Spleen (tissue), 11 donors: ENCODE measurements around the gene CAPN10. TPM values are rescaled to one million over a fixed set of nuclear protein-coding genes. Genes with fewer than 3 reads are reported as not detected.

Source experiments
- DNase-seq: peaks from one replicate; pipeline ENCODE4 v3.0.0-alpha.2; 2020
- H3K27ac ChIP-seq, 8 donors: fragments of 200-600 bp; sonication (generic) in 7 of 8; 1 replicate in 4 of 8; 2 replicates in 4 of 8; pipeline versions ENCODE4 v1.5.0 to v1.8.0; 2016 to 2021; ENCODE audit warnings: inconsistent platforms in 4 of 8, mild to moderate bottlenecking in 4 of 8, moderate library complexity in 1 of 8
- H3K27me3 ChIP-seq, 7 donors: fragments of 200-600 bp; sonication (generic) in 6 of 7; replicated peaks in 1 of 7; 1 replicate in 4 of 7; 2 replicates in 3 of 7; pipeline versions ENCODE4 v1.5.0 to v1.8.0; 2016 to 2021; ENCODE audit warnings: inconsistent platforms in 3 of 7, mild to moderate bottlenecking in 1 of 7
- H3K36me3 ChIP-seq, 6 donors: fragments of 200-600 bp; sonication (generic) in 5 of 6; 1 replicate in 4 of 6; 2 replicates in 2 of 6; pipeline versions ENCODE4 v1.5.0 to v1.8.0; 2016 to 2021; ENCODE audit warnings: inconsistent platforms in 2 of 6
- H3K4me1 ChIP-seq, 6 donors: fragments of 200-600 bp; sonication (generic) in 5 of 6; 1 replicate in 3 of 6; 2 replicates in 3 of 6; pipeline versions ENCODE4 v1.5.0 to v1.8.0; 2016 to 2021; ENCODE audit warnings: inconsistent platforms in 3 of 6
- H3K4me3 ChIP-seq, 8 donors: fragments of 200-600 bp; sonication (generic) in 7 of 8; 1 replicate in 4 of 8; 2 replicates in 4 of 8; pipeline versions ENCODE4 v1.5.0 to v1.8.0; 2016 to 2021; ENCODE audit warnings: inconsistent platforms in 4 of 8, mild to moderate bottlenecking in 4 of 8, moderate library complexity in 2 of 8
- H3K9me3 ChIP-seq, 8 donors: fragments of 200-600 bp; sonication (generic) in 7 of 8; 1 replicate in 4 of 8; 2 replicates in 4 of 8; pipeline versions ENCODE4 v1.5.0 to v1.8.0; 2016 to 2021; ENCODE audit warnings: inconsistent platforms in 4 of 8
- CTCF ChIP-seq, 11 experiments: fragments of 200-600 bp in 7 of 11; fragments of 450-650 bp in 4 of 11; sonication (generic) in 4 of 11; IDR thresholded peaks in 8 of 11; conservative IDR thresholded peaks in 3 of 11; 1 replicate in 7 of 11; 2 replicates in 4 of 11; pipeline versions ENCODE4 v1.4.0 to v1.8.0; 2016 to 2021; ENCODE audit warnings: antibody characterized with exemption in 11 of 11, inconsistent platforms in 4 of 11, mild to moderate bottlenecking in 1 of 11
- POLR2A ChIP-seq, 3 donors: fragments of 450-650 bp; IDR thresholded peaks; one replicate each; pipeline ENCODE4 v1.5.1; 2017; ENCODE audit warnings: antibody characterized with exemption in 3 of 3, mild to moderate bottlenecking in 1 of 3
- POLR2AphosphoS5 ChIP-seq, 3 donors: sonication (generic); formaldehyde crosslinking; IDR thresholded peaks; one replicate each; pipeline ENCODE4 v1.5.1; 2017; ENCODE audit warnings: antibody characterized with exemption in 3 of 3
- WGBS, 5 donors: extraction: QIAGEN DNeasy Blood & Tissue Kit in 3 of 5; methylation state at CpG; one replicate each; pipeline versions ENCODE4 v1.1.5 to v1.1.7; 2013 to 2018; 5-methylcytosine and 5-hydroxymethylcytosine counted together
- intact Hi-C: fragments of 100-400 bp; cut with DNase I; formaldehyde crosslinking; loops from one replicate; pipeline ENCODE4 v1.15.0; 2023; ENCODE audit warnings: low total_unique reads
- polyA plus RNA-seq, 3 donors: library from polyadenylated mRNA; stranded (reverse); fragments of 200-250 nt; gene quantifications; one replicate each; pipeline ENCODE4 v1.2.1, GENCODE V29; 2013
- total RNA-seq, 7 donors: library from RNA; depleted of rRNA in 3 of 7; stranded (reverse); fragments of >200 nt in 3 of 7; fragmentation: NEBNext Ultra II Directional in 4 of 7; extraction: Animal tissue kit (Norgen Biotek cat#: 25700) in 4 of 7; gene quantifications; one replicate each; pipeline versions ENCODE4 v1.1.0 to v1.2.1, GENCODE V29; 2016 to 2021
- donor health status: healthy with polysubstance abuse.
- donor health status: DM: no; HTN: no; CAD: no; lungs with moderate emphysema.
- donor health status: DM: no; HTN: no; CAD: no.
- donor health status: Bipolar disorder and iron deficiency.
- donor health status: healthy.
- donor health status: DM: no; HTN: no; CAD: no.
- donor health status: DM: yes; HTN: yes; CAD: no.

The CAPN10 gene
- total and polyA plus RNA-seq, 10 donors = 34.7 to 83.1 (median 60.5) TPM

GRCh38 chr2:240567137-240567871 is 19.2 kb upstream of the CAPN10 start:
- Histone ChIP-seq H3K36me3 (peaks cover 0 to 34% (median 1%) of the 10 kb centered on the region in 6 donors), H3K27me3 (no peaks in the 10 kb centered on the region), H3K9me3 (no peaks in the 10 kb centered on the region), H3K4me3 (peak overlapping the region; percentile 53 to 78 (median 60)), H3K4me1 (peaks cover 58 to 93% (median 84%) of the 10 kb centered on the region in 6 donors), H3K27ac (peak overlapping the region; percentile 93 to 100 (median 96))
- 22 to 39% (median 30%) methylated on average over 20 to 26 of the region's 26 CpGs for WGBS, 5 donors
- intact Hi-C loops = no loop called here
- TF ChIP-seq CTCF (IDR thresholded peaks at IDR 0.05 in 8 of 11, conservative IDR thresholded peaks at IDR 0.05 in 3 of 11) = no peak
- TF ChIP-seq POLR2AphosphoS5 (IDR thresholded peaks at IDR 0.05) = no peak
- no peak for TF ChIP-seq POLR2A (IDR thresholded peaks at IDR 0.05)
- DNase-seq = peak; percentile 86

GRCh38 chr2:240567872-240568677 is 18.5 kb upstream of the CAPN10 start, which contains the start of gene RNPEPL1:
Gene RNPEPL1 (plus strand): TSS chr2:240568484. CDS start chr2:240568587, 103 bp downstream.
- WGBS, 5 donors = 0 to 1% (median 1%) methylated on average over 19 to 106 of the region's 106 CpGs
- Histone ChIP-seq H3K27me3 (no peaks in the 10 kb centered on the region), H3K9me3 (no peaks in the 10 kb centered on the region), H3K4me1 (peaks cover 56 to 91% (median 77%) of the 10 kb centered on the region in 6 donors), H3K27ac (peak within 1 kb of the TSS; percentile 93 to 100 (median 96)), H3K36me3 (peaks cover 0 to 40% (median 8%) of the 10 kb centered on the region in 6 donors), H3K4me3 (peak within 1 kb of the TSS; percentile 69 to 91 (median 72))
- peak; percentile 93 for DNase-seq
- TF ChIP-seq POLR2A (IDR thresholded peaks at IDR 0.05) (no peak), CTCF (IDR thresholded peaks at IDR 0.05 in 8 of 11, conservative IDR thresholded peaks at IDR 0.05 in 3 of 11) (peak in 3 of 11 experiments; percentile 9 to 31 (median 29)), POLR2AphosphoS5 (IDR thresholded peaks at IDR 0.05) (peak in 2 of 3 donors; percentile 55 to 61)
- intact Hi-C loops = no loop called here

- peaks cover 56 to 83% (median 69%) of the 10 kb centered on the region in 6 donors for H3K4me1 ChIP-seq
- intact Hi-C loops = no loop called here
- peak; percentile 94 for DNase-seq
Measured at GRCh38 chr2:240568678-240569522, 17.6 kb upstream of the CAPN10 start.

More at GRCh38 chr2:240568678-240569522, 17.6 kb upstream of the CAPN10 start:
- TF ChIP-seq POLR2AphosphoS5 (IDR thresholded peaks at IDR 0.05) (peak; percentile 45 to 69 (median 65)), POLR2A (IDR thresholded peaks at IDR 0.05) (peak in 1 of 3 donors; percentile 43), CTCF (IDR thresholded peaks at IDR 0.05 in 8 of 11, conservative IDR thresholded peaks at IDR 0.05 in 3 of 11) (no peak)
- no peaks in the 10 kb centered on the region for H3K27me3 ChIP-seq
- H3K36me3 ChIP-seq = peaks cover 0 to 41% (median 15%) of the 10 kb centered on the region in 6 donors
- WGBS, 5 donors = 1 to 4% (median 3%) methylated on average over 9 to 93 of the region's 93 CpGs
- H3K27ac ChIP-seq = peak overlapping the region; percentile 68 to 100 (median 86)
- no peaks in the 10 kb centered on the region for H3K9me3 ChIP-seq
- H3K4me3 ChIP-seq = peak overlapping the region; percentile 69 to 91 (median 72)
